ENCODE data around the gene OR8D1. TPM values are rescaled to one million over a fixed set of nuclear protein-coding genes. Genes with fewer than 3 reads are reported as not detected.

The OR8D1 gene
- total RNA-seq, 1 donor from 2014 or later, result not detected

DNA sequence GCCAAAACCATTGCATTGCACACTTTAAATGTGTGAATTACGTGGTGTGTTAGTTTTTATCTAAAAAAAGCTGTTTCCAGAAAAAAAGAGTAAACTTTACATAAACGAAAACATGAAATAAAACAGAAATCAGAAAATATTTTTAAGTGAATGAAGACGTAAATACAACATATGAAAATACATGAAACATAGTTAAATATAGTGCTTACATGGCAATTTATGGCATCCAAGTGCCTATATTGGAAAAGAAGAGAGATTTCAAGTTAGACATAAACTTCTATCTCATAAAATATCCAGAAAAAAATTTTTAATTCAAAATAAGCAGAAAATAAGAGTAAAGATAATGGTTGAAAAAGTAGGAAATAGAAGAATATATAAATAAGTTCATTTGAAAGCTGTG lies 18.1 kb upstream of the OR8D1 start:
- no peak for DNase-seq (ENCODE audit: low read depth)
- no peak overlapping the region for H3K4me3 ChIP-seq (ENCODE audit: low read depth, low read length)
- no peak for TF ChIP-seq CTCF (conservative IDR thresholded peaks at IDR 0.05; ENCODE audit: low read depth, low read length)

DNA sequence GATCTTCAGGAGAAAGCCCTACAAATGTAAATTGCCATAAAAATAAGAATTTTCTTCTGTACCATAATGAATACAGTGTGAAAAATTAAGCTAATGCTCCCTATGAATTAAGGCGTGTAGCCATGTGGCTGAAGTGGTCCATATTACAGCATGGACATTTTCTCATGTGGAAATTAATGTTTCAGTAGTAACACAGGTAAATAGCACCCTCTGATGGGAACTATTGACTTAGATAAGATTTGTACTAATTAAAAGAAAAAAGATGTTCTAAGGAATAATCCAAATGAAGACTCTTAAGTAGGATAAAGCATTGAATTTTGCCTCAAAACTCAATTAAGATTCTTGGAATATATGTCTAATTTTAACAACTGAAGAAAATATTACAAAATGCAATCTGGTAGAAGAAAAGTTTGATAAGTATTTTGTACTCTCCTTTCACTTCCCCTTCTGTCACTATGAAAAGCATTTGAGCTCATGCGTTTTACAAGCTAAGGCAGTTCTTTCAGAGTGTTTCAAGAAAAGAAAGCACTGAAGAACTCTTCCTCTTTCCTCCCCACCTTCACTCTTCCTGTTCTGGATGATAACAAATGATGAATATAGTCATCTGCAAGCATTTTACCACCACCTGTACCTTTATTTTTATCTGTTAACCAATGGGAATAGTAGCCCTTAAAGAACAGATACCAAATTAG lies 16.2 kb upstream of the OR8D1 start:
- no peak overlapping the region for H3K4me3 ChIP-seq (ENCODE audit: low read depth, low read length)
- TF ChIP-seq CTCF (conservative IDR thresholded peaks at IDR 0.05; ENCODE audit: low read depth, low read length), result peak; percentile 3
- no peak for DNase-seq (ENCODE audit: low read depth)

GRCh38 chr11:124327775-124328174 lies 14.0 kb upstream of the OR8D1 start:
- no peak overlapping the region for H3K4me3 ChIP-seq (ENCODE audit: low read depth, low read length)
- TF ChIP-seq CTCF (conservative IDR thresholded peaks at IDR 0.05; ENCODE audit: low read depth, low read length), result no peak
- DNase-seq (ENCODE audit: low read depth), result no peak

GRCh38 chr11:124322356-124322755 lies 8.6 kb upstream of the OR8D1 start:
- TF ChIP-seq CTCF (conservative IDR thresholded peaks at IDR 0.05; ENCODE audit: low read depth, low read length), result no peak
- DNase-seq (ENCODE audit: low read depth), result no peak

GRCh38 chr11:124320097-124320496 lies 6.3 kb upstream of the OR8D1 start, which contains the start of gene OR8D2:
Gene OR8D2, minus strand, starts transcription at chr11:124320197. Its CDS starts 0 bp downstream, at chr11:124320197.
- no peak for DNase-seq (ENCODE audit: low read depth)
- no peak within 1 kb of the TSS for H3K4me3 ChIP-seq (ENCODE audit: low read depth, low read length)
- no peak for TF ChIP-seq CTCF (conservative IDR thresholded peaks at IDR 0.05; ENCODE audit: low read depth, low read length)

More at GRCh38 chr11:124322356-124322755, 8.6 kb upstream of the OR8D1 start:
- H3K4me3 ChIP-seq (ENCODE audit: low read depth, low read length), result no peak overlapping the region

DNA sequence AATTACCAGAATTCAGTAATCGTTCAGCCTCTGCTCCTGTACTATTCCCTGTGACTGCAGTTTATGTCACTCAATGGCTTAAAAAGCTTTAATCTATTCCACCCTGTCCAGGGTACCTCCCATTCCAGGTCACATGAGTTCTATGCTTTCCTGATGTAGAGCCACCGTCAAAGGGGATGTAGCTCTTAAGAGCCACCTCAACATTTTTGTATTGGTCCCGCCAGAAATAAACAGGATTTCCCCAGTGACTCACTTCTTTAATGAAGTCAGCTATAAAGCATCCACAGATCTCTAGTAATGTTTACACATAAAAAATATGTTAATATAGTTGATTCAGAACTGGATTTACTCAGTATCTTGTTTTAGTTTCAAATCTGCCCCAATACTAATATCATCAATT lies 1.3 kb upstream of the OR8D1 start:
- no peak overlapping the region for H3K4me3 ChIP-seq (ENCODE audit: low read depth, low read length)
- DNase-seq (ENCODE audit: low read depth), result no peak
- TF ChIP-seq CTCF (conservative IDR thresholded peaks at IDR 0.05; ENCODE audit: low read depth, low read length), result no peak

- no peak for DNase-seq (ENCODE audit: low read depth)
- no peak overlapping the region for H3K4me3 ChIP-seq (ENCODE audit: low read depth, low read length)
- TF ChIP-seq CTCF (conservative IDR thresholded peaks at IDR 0.05; ENCODE audit: low read depth, low read length), result no peak
Observed at GRCh38 chr11:124313131-124313530, 618 bp downstream of the OR8D1 start.
